Natural killer cell (primary cell): ENCODE results near the gene NOCT. TPM values are rescaled to one million over a fixed set of nuclear protein-coding genes. Genes with fewer than 3 reads are reported as not detected.
"Not testable (repeated sequence)": the region's sequence is repeated elsewhere in the genome, so short reads cannot be mapped to it uniquely, and the experiment has no call there.

Source experiments
- ATAC-seq, 3 donors: fragments of 150-1000 bp in 2 of 3; fragments of 200-7000 bp in 1 of 3; cut with Tn5 transposase; 1 replicate in 1 of 3; 2 replicates in 2 of 3; pipeline ENCODE4 v1.10.0; 2021; ENCODE audit warnings: mild to moderate bottlenecking in 2 of 3, moderate library complexity in 2 of 3
- DNase-seq, 2 donors: peaks; one replicate each; pipeline versions ENCODE4 v3.0.0 to v3.0.0-alpha.2; 2013 to 2021; ENCODE audit warnings: mixed read lengths in 1 of 2
- H3K27ac ChIP-seq: one replicate; pipeline ENCODE4 v1.5.1; 2013; ENCODE audit warnings: mild to moderate bottlenecking, low read length
- H3K27me3 ChIP-seq: one replicate; pipeline ENCODE4 v1.6.1; 2013; ENCODE audit warnings: low read length; ENCODE audit not compliant: control insufficient read depth, insufficient read depth
- H3K36me3 ChIP-seq: one replicate; pipeline ENCODE4 v1.6.1; 2013; ENCODE audit warnings: low read length; ENCODE audit not compliant: control insufficient read depth, insufficient read depth
- H3K4me1 ChIP-seq: one replicate; pipeline ENCODE4 v1.6.1; 2013; ENCODE audit warnings: low read length; ENCODE audit not compliant: control insufficient read depth, insufficient read depth
- H3K4me3 ChIP-seq: one replicate; pipeline ENCODE4 v1.5.1; 2013; ENCODE audit warnings: low read length
- H3K9me3 ChIP-seq: one replicate; pipeline ENCODE4 v1.6.1; 2013; ENCODE audit warnings: low read length; ENCODE audit not compliant: control insufficient read depth, insufficient read depth
- H3K27ac Mint-ChIP-seq, 2 donors: one replicate each; pipeline ENCODE4 v1.8.0; 2022; ENCODE audit warnings: mild to moderate bottlenecking in 2 of 2, mixed read lengths in 2 of 2, moderate library complexity in 1 of 2
- H3K27me3 Mint-ChIP-seq, 2 donors: one replicate each; pipeline ENCODE4 v1.8.0; 2022; ENCODE audit warnings: low read depth in 2 of 2, mixed read lengths in 2 of 2
- H3K36me3 Mint-ChIP-seq: one replicate; pipeline ENCODE4 v1.8.0; 2022; ENCODE audit warnings: mixed read lengths
- H3K4me1 Mint-ChIP-seq, 2 donors: one replicate each; pipeline ENCODE4 v1.8.0; 2022; ENCODE audit warnings: mixed read lengths in 2 of 2
- H3K4me3 Mint-ChIP-seq: one replicate; pipeline ENCODE4 v1.8.0; 2022; ENCODE audit warnings: mild to moderate bottlenecking, moderate library complexity, mixed read lengths
- H3K9me3 Mint-ChIP-seq, 2 donors: one replicate each; pipeline ENCODE4 v1.8.0; 2022; ENCODE audit warnings: mixed read lengths in 2 of 2
- CTCF ChIP-seq: fragments of 200-600 bp; IDR thresholded peaks from one replicate; pipeline ENCODE4 v1.8.0; 2022; ENCODE audit warnings: antibody characterized with exemption
- WGBS: methylation state at CpG from one replicate; pipeline ENCODE4 v1.1.7; 2013; ENCODE audit warnings: missing lambda C conversion rate; ENCODE audit not compliant: insufficient coverage; 5-methylcytosine and 5-hydroxymethylcytosine counted together
- intact Hi-C: fragments of 100-400 bp; cut with micrococcal nuclease; formaldehyde crosslinking; loops from one replicate; pipeline ENCODE4 v1.14.2; 2022
- total RNA-seq, 4 donors: library from RNA; stranded (reverse); fragments of 120-200 nt in 1 of 4; gene quantifications; one replicate each; pipeline versions ENCODE4 v1.2.3 to v1.2.4, GENCODE V29; 2013 to 2022

NOCT gene
- total RNA-seq, 3 donors from 2014 or later (not counting 1 experiment from before 2014, with no cell fraction given) = 17.6 to 28.5 (median 20.9) TPM

- no peaks in the 10 kb centered on the region for H3K4me1 ChIP-seq
- Mint-ChIP-seq H3K4me3 (no peak overlapping the region), H3K36me3 (no peaks in the 10 kb centered on the region), H3K4me1 (peaks cover 11 to 12% of the 10 kb centered on the region in 2 donors), H3K9me3 (no peaks in the 10 kb centered on the region), H3K27me3 (no peaks in the 10 kb centered on the region), H3K27ac (peak overlapping the region; percentile 44 to 79)
- no peak overlapping the region for H3K27ac ChIP-seq
- 100% methylated on average over 2 of the region's 3 CpGs for WGBS
- H3K36me3 ChIP-seq = peaks cover 31% of the 10 kb centered on the region
- no peak overlapping the region for H3K4me3 ChIP-seq
- DNase-seq (no peak), ATAC-seq (no peak)
- intact Hi-C loops = no loop called here
- no peaks in the 10 kb centered on the region for H3K9me3 ChIP-seq
- no peaks in the 10 kb centered on the region for H3K27me3 ChIP-seq
- no peak for TF ChIP-seq CTCF
These were observed 32.4 kb downstream of the NOCT start for GRCh38 chr4:139048026-139048425.

GRCh38 chr4:139050446-139050845, 34.9 kb downstream of the NOCT start:
- Mint-ChIP-seq H3K27me3 (no peaks in the 10 kb centered on the region), H3K4me1 (peaks cover 27 to 30% of the 10 kb centered on the region in 2 donors), H3K36me3 (no peaks in the 10 kb centered on the region), H3K27ac (peak overlapping the region; percentile 20 to 79), H3K4me3 (no peak overlapping the region), H3K9me3 (no peaks in the 10 kb centered on the region)
- intact Hi-C loops = no loop called here
- Histone ChIP-seq H3K4me3 (no peak overlapping the region), H3K9me3 (no peaks in the 10 kb centered on the region), H3K4me1 (no peaks in the 10 kb centered on the region), H3K36me3 (peaks cover 36% of the 10 kb centered on the region), H3K27me3 (no peaks in the 10 kb centered on the region), H3K27ac (no peak overlapping the region)
- WGBS = 100% methylated on average over 1 of the region's 2 CpGs
- no peak for TF ChIP-seq CTCF
- DNase-seq (no peak), ATAC-seq (no peak)

- no peaks in the 10 kb centered on the region for H3K27me3 ChIP-seq
- H3K9me3 ChIP-seq = no peaks in the 10 kb centered on the region
- no peak overlapping the region for H3K27ac ChIP-seq
- peaks cover 36% of the 10 kb centered on the region for H3K36me3 ChIP-seq
- no peaks in the 10 kb centered on the region for H3K27me3 Mint-ChIP-seq
- peaks cover 3% of the 10 kb centered on the region for H3K36me3 Mint-ChIP-seq
- 87% methylated on average over 1 of the region's 1 CpG for WGBS
- no peaks in the 10 kb centered on the region for H3K9me3 Mint-ChIP-seq
- peaks cover 41 to 49% of the 10 kb centered on the region in 2 donors for H3K4me1 Mint-ChIP-seq
- no peak for DNase-seq
- peak in 1 of 3 donors; percentile 23 for ATAC-seq
- intact Hi-C loops = no loop called here
- no peak overlapping the region for H3K4me3 Mint-ChIP-seq
- peak overlapping the region; percentile 38 to 50 for H3K27ac Mint-ChIP-seq
- H3K4me1 ChIP-seq = no peaks in the 10 kb centered on the region
- no peak overlapping the region for H3K4me3 ChIP-seq
- no peak for TF ChIP-seq CTCF
These were observed 38.3 kb downstream of the NOCT start for GRCh38 chr4:139053909-139054308.

- no peak for TF ChIP-seq CTCF
- Mint-ChIP-seq H3K4me3 (no peak overlapping the region), H3K4me1 (peaks cover 36 to 49% of the 10 kb centered on the region in 2 donors), H3K36me3 (peaks cover 9% of the 10 kb centered on the region), H3K27me3 (no peaks in the 10 kb centered on the region), H3K27ac (peak overlapping the region; percentile 38 to 50), H3K9me3 (no peaks in the 10 kb centered on the region)
- no peak for DNase-seq
- WGBS = 85% methylated on average over 1 of the region's 1 CpG
- H3K27me3 ChIP-seq = no peaks in the 10 kb centered on the region
- no peaks in the 10 kb centered on the region for H3K9me3 ChIP-seq
- intact Hi-C loops = no loop called here
- H3K36me3 ChIP-seq = peaks cover 43% of the 10 kb centered on the region
- no peak overlapping the region for H3K4me3 ChIP-seq
- H3K27ac ChIP-seq = no peak overlapping the region
- no peaks in the 10 kb centered on the region for H3K4me1 ChIP-seq
- no peak for ATAC-seq
These were observed 39.4 kb downstream of the NOCT start for GRCh38 chr4:139054791-139055505.

GRCh38 chr4:139059026-139059425, 43.4 kb downstream of the NOCT start:
- H3K27ac Mint-ChIP-seq = peak overlapping the region; percentile 22 to 37
- WGBS = 89% methylated on average over 4 of the region's 4 CpGs
- intact Hi-C loops, ATAC-seq, H3K4me3 Mint-ChIP-seq, H3K4me3 ChIP-seq, H3K27me3 Mint-ChIP-seq, DNase-seq, H3K9me3 Mint-ChIP-seq, H3K9me3 ChIP-seq, H3K27me3 ChIP-seq, H3K4me1 ChIP-seq, H3K27ac ChIP-seq: not testable (repeated sequence)
- H3K36me3 ChIP-seq = peaks cover 69% of the 10 kb centered on the region
- peaks cover 16% of the 10 kb centered on the region for H3K36me3 Mint-ChIP-seq
- H3K4me1 Mint-ChIP-seq = peaks cover 28 to 39% of the 10 kb centered on the region in 2 donors
